GM23338 (cell line): ENCODE measurements around the gene STK16. TPM values are rescaled to one million over a fixed set of nuclear protein-coding genes. Genes with fewer than 3 reads are reported as not detected.

Experiments
- ATAC-seq: fragments of 200-7000 bp; cut with Tn5 transposase; 3 replicates; pipeline ENCODE4 v1.9.1; 2020
- DNase-seq: peaks from one replicate; pipeline ENCODE4 v3.0.0-alpha.2; 2015; ENCODE audit warnings: low spot score
- H2AFZ ChIP-seq: fragments of 200-600 bp; sonication (generic); 2 replicates; pipeline ENCODE4 v1.8.0; 2016; ENCODE audit warnings: antibody characterized with exemption, mild to moderate bottlenecking, moderate library complexity
- H3F3A ChIP-seq: fragments of 200-600 bp; sonication (generic); replicated peaks from 2 replicates; pipeline ENCODE4 v1.8.0; 2017; ENCODE audit warnings: antibody characterized with exemption, mixed run types, low read depth
- H3K27ac ChIP-seq: fragments of 200-600 bp; sonication (generic); 2 replicates; pipeline ENCODE4 v1.6.1; 2016; ENCODE audit warnings: low read depth
- H3K27me3 ChIP-seq: fragments of 200-600 bp; sonication (generic); 2 replicates; pipeline ENCODE4 v1.8.0; 2016; ENCODE audit warnings: mild to moderate bottlenecking, mixed run types, moderate library complexity; ENCODE audit not compliant: insufficient read depth
- H3K36me3 ChIP-seq: fragments of 200-600 bp; sonication (generic); 2 replicates; pipeline ENCODE4 v1.8.0; 2016; ENCODE audit warnings: mild to moderate bottlenecking; ENCODE audit not compliant: insufficient read depth
- H3K4me1 ChIP-seq: fragments of 200-600 bp; sonication (generic); 2 replicates; pipeline ENCODE4 v1.8.0; 2016; ENCODE audit warnings: mild to moderate bottlenecking, moderate library complexity; ENCODE audit not compliant: insufficient read depth
- H3K4me2 ChIP-seq: fragments of 200-600 bp; sonication (generic); 2 replicates; pipeline ENCODE4 v1.7.1; 2017; ENCODE audit warnings: mixed run types
- H3K4me3 ChIP-seq: fragments of 200-600 bp; sonication (generic); 2 replicates; pipeline ENCODE4 v1.6.1; 2016; ENCODE audit warnings: mixed run types
- H3K79me2 ChIP-seq: fragments of 200-600 bp; sonication (generic); replicated peaks from 2 replicates; pipeline ENCODE4 v1.8.0; 2017; ENCODE audit warnings: mild to moderate bottlenecking; ENCODE audit not compliant: insufficient read depth
- H3K9me2 ChIP-seq: fragments of 200-600 bp; sonication (generic); 2 replicates; pipeline ENCODE4 v1.8.0; 2017; ENCODE audit not compliant: insufficient read depth
- H4K20me1 ChIP-seq: fragments of 200-600 bp; sonication (generic); replicated peaks from 2 replicates; pipeline ENCODE4 v1.8.0; 2017; ENCODE audit warnings: mild to moderate bottlenecking; ENCODE audit not compliant: insufficient read depth
- H3K27ac Mint-ChIP-seq: 2 replicates; pipeline ENCODE4 v1.8.0; 2020; ENCODE audit warnings: inconsistent platforms, mild to moderate bottlenecking, moderate library complexity, mixed read lengths
- H3K27me3 Mint-ChIP-seq: 3 replicates; pipeline ENCODE4 v1.8.0; 2022; ENCODE audit warnings: low read depth, mild to moderate bottlenecking, moderate library complexity, mixed read lengths, inconsistent platforms; ENCODE audit not compliant: insufficient read depth, poor library complexity
- H3K36me3 Mint-ChIP-seq: 3 replicates; pipeline ENCODE4 v1.8.0; 2021; ENCODE audit warnings: low read depth, mild to moderate bottlenecking, inconsistent platforms, moderate library complexity, mixed read lengths
- H3K4me1 Mint-ChIP-seq: 3 replicates; pipeline ENCODE4 v1.8.0; 2020; ENCODE audit warnings: mild to moderate bottlenecking, inconsistent platforms, mixed read lengths
- H3K4me3 Mint-ChIP-seq: 3 replicates; pipeline ENCODE4 v1.8.0; 2021; ENCODE audit warnings: moderate library complexity, mild to moderate bottlenecking, inconsistent platforms, mixed read lengths
- H3K9me3 Mint-ChIP-seq: 3 replicates; pipeline ENCODE4 v1.8.0; 2020; ENCODE audit warnings: moderate library complexity, mild to moderate bottlenecking, inconsistent platforms, mixed read lengths
- EZH2phosphoT487 ChIP-seq: fragments of 200-600 bp; sonication (generic); IDR thresholded peaks from one replicate; pipeline ENCODE4 v1.8.1; 2018; ENCODE audit warnings: antibody characterized with exemption; ENCODE audit not compliant: unreplicated experiment
- POLR2AphosphoS5 ChIP-seq: IDR thresholded peaks from 2 replicates; pipeline ENCODE4 v1.6.1; 2016; ENCODE audit warnings: antibody characterized with exemption, low read depth
- REST ChIP-seq: IDR thresholded peaks from one replicate; pipeline ENCODE4 v1.6.1; 2018; ENCODE audit warnings: antibody characterized with exemption; ENCODE audit not compliant: unreplicated experiment
- STAT1 ChIP-seq: IDR thresholded peaks from one replicate; pipeline ENCODE4 v1.6.1; 2016; ENCODE audit warnings: antibody characterized with exemption; ENCODE audit not compliant: unreplicated experiment
- ZNF331 ChIP-seq: fragments of 250-450 bp; sonication (Bioruptor Pico); IDR thresholded peaks from 2 replicates; pipeline ENCODE4 v1.5.0; 2020; ENCODE audit warnings: low read depth, mild to moderate bottlenecking, moderate library complexity
- polyA plus RNA-seq: library from polyadenylated mRNA; unstranded; fragments of >200 nt; fragmentation: Nextera tagmentation; extraction: Ambion mirVana; gene quantifications from 2 replicates; pipeline ENCODE4 v1.2.1, GENCODE V29; 2016
- total RNA-seq: library from RNA; depleted of rRNA; stranded (reverse); fragments of >200 nt; shearing (Covaris generic); gene quantifications from 2 replicates; pipeline ENCODE4 v1.2.3, GENCODE V29; 2014
- TF ChIP-seq, protein P1 (sequence below), 2 experiments: fragments of 200-600 bp in 1 of 2; sonication (generic) in 1 of 2; conservative IDR thresholded peaks; 2 replicates each; pipeline versions ENCODE4 v1.5.1 to v1.6.1; 2016 to 2017; ENCODE audit warnings: antibody characterized with exemption in 2 of 2, low read depth in 2 of 2, mild to moderate bottlenecking in 2 of 2, moderate library complexity in 1 of 2

The STK16 gene
- total and polyA plus RNA-seq, 2 experiments from 2014 or later: 3.1 to 17.0 TPM

GRCh38 chr2:219223831-219224610 is 21.3 kb upstream of the STK16 start (continued):
- TF ChIP-seq STAT1 (no peak), POLR2AphosphoS5 (no peak), EZH2phosphoT487 (no peak)
- TF ChIP-seq, protein P1, sequence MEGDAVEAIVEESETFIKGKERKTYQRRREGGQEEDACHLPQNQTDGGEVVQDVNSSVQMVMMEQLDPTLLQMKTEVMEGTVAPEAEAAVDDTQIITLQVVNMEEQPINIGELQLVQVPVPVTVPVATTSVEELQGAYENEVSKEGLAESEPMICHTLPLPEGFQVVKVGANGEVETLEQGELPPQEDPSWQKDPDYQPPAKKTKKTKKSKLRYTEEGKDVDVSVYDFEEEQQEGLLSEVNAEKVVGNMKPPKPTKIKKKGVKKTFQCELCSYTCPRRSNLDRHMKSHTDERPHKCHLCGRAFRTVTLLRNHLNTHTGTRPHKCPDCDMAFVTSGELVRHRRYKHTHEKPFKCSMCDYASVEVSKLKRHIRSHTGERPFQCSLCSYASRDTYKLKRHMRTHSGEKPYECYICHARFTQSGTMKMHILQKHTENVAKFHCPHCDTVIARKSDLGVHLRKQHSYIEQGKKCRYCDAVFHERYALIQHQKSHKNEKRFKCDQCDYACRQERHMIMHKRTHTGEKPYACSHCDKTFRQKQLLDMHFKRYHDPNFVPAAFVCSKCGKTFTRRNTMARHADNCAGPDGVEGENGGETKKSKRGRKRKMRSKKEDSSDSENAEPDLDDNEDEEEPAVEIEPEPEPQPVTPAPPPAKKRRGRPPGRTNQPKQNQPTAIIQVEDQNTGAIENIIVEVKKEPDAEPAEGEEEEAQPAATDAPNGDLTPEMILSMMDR (conservative IDR thresholded peaks at IDR 0.05; ENCODE audit: low read depth in 2 of 2): no peak

GRCh38 chr2:219225350-219225749 is 19.9 kb upstream of the STK16 start:
- H3K4me1 ChIP-seq: peaks cover 5% of the 10 kb centered on the region
- H3K36me3 ChIP-seq: 0 out of 2 replicates have a peak, but pooled peaks cover 5% of the 10 kb centered on the region
- peaks cover 4% of the 10 kb centered on the region; the same call in 1 of the 2 replicates for H3K79me2 ChIP-seq
- no peaks in the 10 kb centered on the region; the same call in 1 of the 2 replicates for H4K20me1 ChIP-seq
- H3K9me2 ChIP-seq: no peaks in the 10 kb centered on the region
- H3K4me3 Mint-ChIP-seq: no peak overlapping the region
- H3F3A ChIP-seq: peaks cover 4% of the 10 kb centered on the region
- TF ChIP-seq REST (no peak), ZNF331 (CRISPR knock-in tag) (no peak)
- peaks cover 2% of the 10 kb centered on the region; the same call in 1 of the 3 replicates for H3K9me3 Mint-ChIP-seq
- H3K27me3 ChIP-seq: no peaks in the 10 kb centered on the region
- no peak for ATAC-seq
- H3K36me3 Mint-ChIP-seq: peaks cover 37% of the 10 kb centered on the region
- H3K27ac Mint-ChIP-seq: no peak overlapping the region
- peaks cover 11% of the 10 kb centered on the region for H3K27me3 Mint-ChIP-seq
- H3K4me2 ChIP-seq: no peak overlapping the region
- no peak overlapping the region for H2AFZ ChIP-seq
- no peak overlapping the region for H3K27ac ChIP-seq
- no peak overlapping the region for H3K4me3 ChIP-seq
- peaks cover 9% of the 10 kb centered on the region for H3K4me1 Mint-ChIP-seq
- DNase-seq: no peak
